Calu3 (cell line): ENCODE data around the gene TMEM267. TPM values are rescaled to one million over a fixed set of nuclear protein-coding genes. Genes with fewer than 3 reads are reported as not detected.

Source experiments
- BruUV-seq: library from RNA; stranded (reverse); fragments of 400-500 nt; replicated peaks from 2 replicates; lab custom pipeline; 2021; lab: Mats Ljungman, UMichigan
- CTCF ChIA-PET: fragments of 300-600 bp; sonication (Branson Sonifier 250); formaldehyde crosslinking; loops from one replicate; lab custom pipeline; 2022; ENCODE audit warnings: antibody characterized with exemption; lab: Charles Lee
- DNase-seq: peaks from one replicate; pipeline ENCODE4 v3.0.0; 2022
- H3K27ac Mint-ChIP-seq: one replicate; pipeline ENCODE4 v1.8.0; 2022; ENCODE audit warnings: mixed read lengths; ENCODE audit not compliant: unreplicated experiment
- H3K27me3 Mint-ChIP-seq: one replicate; pipeline ENCODE4 v1.8.0; 2022; ENCODE audit warnings: mixed read lengths; ENCODE audit not compliant: unreplicated experiment
- H3K36me3 Mint-ChIP-seq: one replicate; pipeline ENCODE4 v1.8.0; 2022; ENCODE audit warnings: mild to moderate bottlenecking, moderate library complexity, mixed read lengths; ENCODE audit not compliant: insufficient read depth, unreplicated experiment
- H3K4me1 Mint-ChIP-seq: one replicate; pipeline ENCODE4 v1.8.0; 2022; ENCODE audit warnings: mild to moderate bottlenecking, low read depth, mixed read lengths; ENCODE audit not compliant: unreplicated experiment
- H3K4me3 Mint-ChIP-seq: one replicate; pipeline ENCODE4 v1.8.0; 2022; ENCODE audit warnings: mild to moderate bottlenecking, low read depth, moderate library complexity, mixed read lengths; ENCODE audit not compliant: unreplicated experiment
- H3K9me3 Mint-ChIP-seq: one replicate; pipeline ENCODE4 v1.8.0; 2022; ENCODE audit warnings: low read depth, mixed read lengths; ENCODE audit not compliant: unreplicated experiment
- intact Hi-C: fragments of 100-400 bp; cut with micrococcal nuclease; formaldehyde crosslinking; loops from one replicate; pipeline ENCODE4 v1.10.0; 2022; ENCODE audit not compliant: unreplicated experiment
- total RNA-seq: library from RNA; stranded (reverse); gene quantifications from 2 replicates; pipeline ENCODE4 v1.2.3, GENCODE V29; 2022
- TF ChIP-seq, protein P1 (sequence below): fragments of 200-600 bp; IDR thresholded peaks from one replicate; pipeline ENCODE4 v1.8.0; 2022; ENCODE audit warnings: antibody characterized with exemption; ENCODE audit not compliant: unreplicated experiment

TMEM267 gene
- total RNA-seq, 1 experiment from 2014 or later, result 23.4 TPM

DNA sequence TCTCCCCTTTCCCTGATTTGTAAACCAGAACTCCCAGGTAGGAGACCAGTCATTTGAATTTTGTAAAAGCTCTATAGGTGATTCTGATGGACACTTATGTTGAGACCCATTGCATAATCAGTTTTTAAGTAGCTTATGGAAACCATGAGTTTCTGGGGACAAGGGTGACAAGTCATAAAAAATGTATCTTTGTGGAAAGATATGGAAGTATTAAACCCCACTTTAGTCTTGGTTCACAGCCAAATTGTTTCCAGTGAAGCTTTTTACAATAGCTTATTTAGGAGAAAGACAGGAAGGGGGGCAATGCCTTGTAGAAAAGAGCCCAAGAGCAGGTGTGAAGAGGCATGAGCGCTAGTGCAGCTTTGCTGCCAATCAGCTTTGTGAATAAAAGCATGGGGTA, 71.0 kb downstream of the TMEM267 start:
- TF ChIP-seq, protein P1, sequence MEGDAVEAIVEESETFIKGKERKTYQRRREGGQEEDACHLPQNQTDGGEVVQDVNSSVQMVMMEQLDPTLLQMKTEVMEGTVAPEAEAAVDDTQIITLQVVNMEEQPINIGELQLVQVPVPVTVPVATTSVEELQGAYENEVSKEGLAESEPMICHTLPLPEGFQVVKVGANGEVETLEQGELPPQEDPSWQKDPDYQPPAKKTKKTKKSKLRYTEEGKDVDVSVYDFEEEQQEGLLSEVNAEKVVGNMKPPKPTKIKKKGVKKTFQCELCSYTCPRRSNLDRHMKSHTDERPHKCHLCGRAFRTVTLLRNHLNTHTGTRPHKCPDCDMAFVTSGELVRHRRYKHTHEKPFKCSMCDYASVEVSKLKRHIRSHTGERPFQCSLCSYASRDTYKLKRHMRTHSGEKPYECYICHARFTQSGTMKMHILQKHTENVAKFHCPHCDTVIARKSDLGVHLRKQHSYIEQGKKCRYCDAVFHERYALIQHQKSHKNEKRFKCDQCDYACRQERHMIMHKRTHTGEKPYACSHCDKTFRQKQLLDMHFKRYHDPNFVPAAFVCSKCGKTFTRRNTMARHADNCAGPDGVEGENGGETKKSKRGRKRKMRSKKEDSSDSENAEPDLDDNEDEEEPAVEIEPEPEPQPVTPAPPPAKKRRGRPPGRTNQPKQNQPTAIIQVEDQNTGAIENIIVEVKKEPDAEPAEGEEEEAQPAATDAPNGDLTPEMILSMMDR, result no peak
- no peak overlapping the region for H3K27ac Mint-ChIP-seq
- CTCF ChIA-PET, result interaction anchor here (1.1 kb wide), 1 partner anchor 71 kb away, joined by 4 read pairs; the partner anchor contains the start of gene TMEM267
- DNase-seq, result no peak
- no peak overlapping the region for H3K4me3 Mint-ChIP-seq
- peaks cover 7% of the 10 kb centered on the region for H3K36me3 Mint-ChIP-seq
- no peaks in the 10 kb centered on the region for H3K27me3 Mint-ChIP-seq
- BruUV-seq, result no TSS peak
- no peaks in the 10 kb centered on the region for H3K9me3 Mint-ChIP-seq
- intact Hi-C loops, result no loop called here
- peaks cover 46% of the 10 kb centered on the region for H3K4me1 Mint-ChIP-seq

DNA sequence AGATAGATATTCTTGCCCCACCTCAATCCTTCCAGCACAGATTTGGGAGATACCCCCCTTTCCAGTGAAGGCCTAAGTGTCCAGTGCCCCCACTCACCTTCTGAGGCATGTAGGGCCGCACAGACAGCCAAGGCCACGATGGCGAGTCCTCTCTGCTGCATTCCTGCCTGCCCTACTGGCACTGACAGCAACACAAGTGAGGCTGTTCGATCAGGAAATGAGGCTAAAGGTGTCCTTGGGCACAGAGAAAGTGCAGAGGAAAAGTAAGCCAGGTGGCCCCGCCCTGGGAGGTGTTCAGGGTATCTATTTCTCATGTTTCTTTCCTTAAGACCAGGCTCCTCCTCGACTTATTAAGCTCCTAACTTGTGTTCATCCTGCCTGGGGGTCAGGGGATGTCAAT, 71.5 kb downstream of the TMEM267 start, which contains the start of gene CCL28:
TSS of gene CCL28 (minus strand) at position 236 of the 400 bp plus-strand sequence. CDS start at position 161, 75 bp downstream.
- CTCF ChIA-PET, result interaction anchor here (1.1 to 1.7 kb wide), 4 partner anchors 9 to 73 kb away, joined by 3 to 11 read pairs (median 4); partner anchors contain the start of gene TMEM267
- H3K9me3 Mint-ChIP-seq, result no peaks in the 10 kb centered on the region

DNA sequence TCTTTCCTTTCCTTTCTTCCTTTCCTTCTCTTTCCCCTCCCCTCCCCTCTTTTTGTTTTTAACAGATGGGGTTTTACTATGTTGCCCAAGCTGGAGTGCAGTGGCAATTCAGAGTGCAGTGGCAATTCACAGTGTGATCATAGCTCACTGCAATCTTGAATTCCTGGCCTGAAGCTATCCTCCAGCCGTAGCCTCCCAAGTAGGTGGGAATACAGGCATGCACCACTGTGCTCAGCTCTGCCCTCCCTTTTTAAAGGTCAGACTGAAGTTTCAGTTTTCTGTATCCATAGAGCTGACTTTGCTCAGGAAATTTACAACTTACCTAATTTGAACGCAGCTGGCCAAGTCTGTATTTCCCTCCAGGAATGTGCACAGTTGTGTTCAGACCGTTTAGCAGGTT, 72.2 kb downstream of the TMEM267 start:
- peak overlapping the region; percentile 23 for H3K27ac Mint-ChIP-seq
- TF ChIP-seq, protein P1, result no peak

More for the DNA sequence above, 71.5 kb downstream of the TMEM267 start, which contains the start of gene CCL28:
- DNase-seq, result peak; percentile 33
- BruUV-seq, result no TSS peak
- H3K27me3 Mint-ChIP-seq, result no peaks in the 10 kb centered on the region
- peaks cover 46% of the 10 kb centered on the region for H3K4me1 Mint-ChIP-seq
- peaks cover 7% of the 10 kb centered on the region for H3K36me3 Mint-ChIP-seq
- no peak within 1 kb of the TSS for H3K4me3 Mint-ChIP-seq
- peak within 1 kb of the TSS; percentile 23 for H3K27ac Mint-ChIP-seq
- intact Hi-C loops, result no loop called here
- TF ChIP-seq, protein P1, result no peak

DNA sequence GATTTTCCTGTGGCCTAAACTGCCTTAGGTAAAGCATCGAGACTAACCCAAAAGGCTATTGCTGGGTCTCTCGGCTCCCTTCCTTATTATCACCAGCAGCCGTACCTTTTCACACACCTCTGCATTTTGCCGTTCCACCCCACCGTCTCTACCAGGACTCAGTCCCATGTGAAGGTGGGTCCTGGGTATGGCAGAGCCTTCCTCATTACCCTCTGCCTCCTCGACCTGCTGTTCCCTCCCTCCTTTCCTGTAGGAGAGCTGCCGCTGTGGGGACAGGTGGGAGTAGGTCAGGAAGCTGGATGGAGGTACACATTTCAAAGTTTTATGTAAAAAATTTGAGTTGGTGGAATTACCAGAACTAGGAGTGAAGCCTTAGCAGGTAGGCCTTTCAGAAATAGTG, 73.3 kb downstream of the TMEM267 start:
- CTCF ChIA-PET, result interaction anchor here (1.2 to 1.7 kb wide), 2 partner anchors 11 to 74 kb away, joined by 3 to 11 read pairs; partner anchors contain the start of gene TMEM267
- Mint-ChIP-seq H3K9me3 (peaks cover 2% of the 10 kb centered on the region), H3K4me1 (peaks cover 35% of the 10 kb centered on the region), H3K36me3 (peaks cover 7% of the 10 kb centered on the region), H3K27ac (peak overlapping the region; percentile 13), H3K4me3 (no peak overlapping the region), H3K27me3 (no peaks in the 10 kb centered on the region)
- intact Hi-C loops, result loop anchor here (2.0 kb wide), 1 partner anchor 16 kb away; no protein-coding TSS in a partner anchor
- no TSS peak for BruUV-seq
- TF ChIP-seq, protein P1, result no peak
- DNase-seq, result no peak

More for the DNA sequence above, 72.2 kb downstream of the TMEM267 start:
- no TSS peak for BruUV-seq
- CTCF ChIA-PET, result interaction anchor here (1.1 to 1.7 kb wide), 4 partner anchors 9 to 74 kb away, joined by 3 to 11 read pairs (median 4); partner anchors contain the start of gene TMEM267
- Mint-ChIP-seq H3K27me3 (no peaks in the 10 kb centered on the region), H3K4me3 (no peak overlapping the region), H3K36me3 (peaks cover 7% of the 10 kb centered on the region), H3K9me3 (no peaks in the 10 kb centered on the region), H3K4me1 (peaks cover 46% of the 10 kb centered on the region)
- DNase-seq, result no peak
- intact Hi-C loops, result loop anchor here (2.0 kb wide), 1 partner anchor 15 kb away; no protein-coding TSS in a partner anchor
